Frontal cortex (tissue), 4 donors: Measurements from ENCODE around the gene KCNMB2. TPM values are rescaled to one million over a fixed set of nuclear protein-coding genes. Genes with fewer than 3 reads are reported as not detected.
"Not testable (repeated sequence)": the region's sequence is repeated elsewhere in the genome, so short reads cannot be mapped to it uniquely, and the experiment has no call there.

Experiments
- DNase-seq, 2 donors: peaks; one replicate each; pipeline ENCODE4 v3.0.0; 2012; ENCODE audit warnings: low spot score in 2 of 2
- FAIRE-seq: peaks from 2 replicates; lab custom pipeline; 2012; peaks lifted over from hg19 to GRCh38; lab: Jason Lieb, UNC
- total RNA-seq: library from RNA; depleted of rRNA; stranded (reverse); fragments of >200 nt; gene quantifications from one replicate; pipeline ENCODE4 v1.2.3, GENCODE V29; 2014
- donor health status: control.
- donor health status: control.
- donor health status: control.

The KCNMB2 gene
- total RNA-seq, 1 donor from 2014 or later: 15.1 TPM

DNA sequence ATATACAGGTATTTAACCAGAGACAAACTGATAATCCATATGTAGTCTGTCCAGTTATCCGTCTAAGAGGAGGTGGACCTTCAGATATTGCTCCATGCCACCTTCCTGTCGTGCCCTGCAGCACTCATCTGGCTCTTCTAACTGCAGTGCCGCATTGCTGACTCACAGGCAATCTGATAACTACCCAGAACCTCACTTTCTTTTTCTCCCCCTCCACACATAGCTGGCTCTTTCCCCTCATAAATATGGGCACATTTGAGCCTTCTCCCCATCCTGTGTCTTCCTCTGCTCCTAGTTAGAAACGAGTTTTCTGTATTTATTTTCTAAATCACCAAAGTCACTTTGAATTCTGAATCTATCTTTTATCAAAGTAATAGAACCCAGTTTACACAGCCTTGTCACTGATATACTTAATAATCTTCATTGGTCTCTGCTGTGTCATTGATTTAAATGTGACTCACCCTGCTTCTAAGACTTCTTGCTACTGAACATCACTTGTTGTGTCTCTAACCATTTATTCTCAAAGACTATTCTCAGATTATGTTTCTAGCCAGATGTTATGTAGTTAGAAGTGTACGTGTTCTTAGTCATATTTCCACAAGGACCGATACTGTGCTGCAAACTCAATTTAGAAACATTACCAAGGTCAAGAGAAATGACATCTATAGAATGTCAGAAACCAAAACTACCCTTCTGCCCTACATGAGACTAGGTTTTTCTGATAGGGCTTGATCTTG, 17.4 kb upstream of the KCNMB2 start:
- no peak for DNase-seq
- no peak for FAIRE-seq

DNA sequence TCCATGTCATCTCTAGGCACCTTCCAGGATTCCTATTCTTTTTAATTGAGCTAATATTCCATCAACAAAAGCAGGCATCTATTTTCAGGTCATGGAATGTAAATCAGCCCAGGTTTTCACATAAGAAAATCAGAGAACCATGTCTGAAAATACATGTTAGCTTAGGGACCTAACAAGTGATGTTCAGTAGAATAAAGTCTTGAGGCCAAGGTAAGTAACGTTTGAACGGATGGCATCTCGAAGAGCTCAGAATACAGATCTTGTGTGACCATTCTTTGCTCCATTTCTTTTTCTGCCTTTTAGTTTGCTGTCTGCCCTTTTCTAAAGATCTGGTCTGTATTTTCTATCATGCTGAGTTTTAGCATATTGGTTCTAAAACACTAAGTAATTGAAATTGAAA, 16.5 kb upstream of the KCNMB2 start:
- no peak for FAIRE-seq

DNA sequence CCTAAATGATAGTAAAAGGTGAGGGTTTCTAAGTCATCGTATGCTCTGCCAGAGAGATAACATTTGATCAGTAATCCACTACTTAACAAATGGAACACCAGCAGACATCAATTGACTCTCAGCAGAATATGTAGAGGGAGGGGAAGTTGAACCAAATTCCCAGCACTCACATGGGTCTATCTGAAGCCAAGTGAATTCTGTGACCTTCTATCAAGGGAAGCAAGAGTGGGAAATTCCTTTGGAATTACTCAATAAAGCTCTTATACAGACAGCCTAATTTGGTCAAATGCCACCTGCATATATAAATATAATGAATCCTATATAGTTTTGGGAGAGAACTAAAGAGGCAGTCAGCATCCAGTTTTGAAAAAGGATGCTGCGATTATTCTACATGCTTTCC, 15.8 kb upstream of the KCNMB2 start:
- no peak for DNase-seq
- FAIRE-seq: no peak

More for the DNA sequence above, 16.5 kb upstream of the KCNMB2 start:
- no peak for DNase-seq

DNA sequence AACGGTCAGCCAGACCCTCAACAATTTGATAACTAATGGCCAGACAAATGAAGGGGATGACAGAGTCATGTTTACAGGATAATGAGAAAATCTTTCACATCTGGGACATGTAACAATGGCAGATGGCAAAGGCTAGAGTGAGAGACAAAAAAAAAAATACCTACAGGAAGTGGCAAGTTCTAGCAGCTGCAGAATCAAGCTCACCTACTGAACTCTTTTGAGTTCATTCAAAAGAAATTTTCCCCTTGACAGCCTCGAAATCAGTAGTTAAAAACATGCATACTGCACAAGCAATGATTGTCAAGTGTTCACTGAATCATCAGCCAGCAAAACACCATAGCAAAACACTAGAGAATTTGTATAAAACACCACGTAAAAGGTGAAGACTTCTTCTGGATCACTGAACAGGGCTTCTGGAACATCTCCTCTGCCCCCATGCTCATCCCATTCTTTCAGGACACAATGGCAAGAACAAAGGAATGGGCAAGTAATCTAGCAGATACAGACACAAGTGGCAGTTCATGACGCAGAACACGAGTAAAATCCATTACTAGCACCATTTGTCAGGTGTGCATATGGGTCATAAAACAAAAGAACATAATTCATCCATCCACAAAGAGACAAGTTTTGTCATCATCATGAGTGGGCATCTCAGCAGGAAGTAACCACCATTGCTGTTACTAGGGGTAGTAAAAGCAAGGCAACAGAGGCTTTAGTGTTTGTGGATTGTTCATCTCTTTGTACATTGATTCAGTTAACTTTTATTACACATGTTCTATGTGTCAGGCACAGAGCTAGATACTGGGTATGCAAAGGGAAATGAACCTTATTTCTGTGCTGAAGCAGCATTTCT, 13.8 kb upstream of the KCNMB2 start:
- FAIRE-seq: no peak
- no peak for DNase-seq

DNA sequence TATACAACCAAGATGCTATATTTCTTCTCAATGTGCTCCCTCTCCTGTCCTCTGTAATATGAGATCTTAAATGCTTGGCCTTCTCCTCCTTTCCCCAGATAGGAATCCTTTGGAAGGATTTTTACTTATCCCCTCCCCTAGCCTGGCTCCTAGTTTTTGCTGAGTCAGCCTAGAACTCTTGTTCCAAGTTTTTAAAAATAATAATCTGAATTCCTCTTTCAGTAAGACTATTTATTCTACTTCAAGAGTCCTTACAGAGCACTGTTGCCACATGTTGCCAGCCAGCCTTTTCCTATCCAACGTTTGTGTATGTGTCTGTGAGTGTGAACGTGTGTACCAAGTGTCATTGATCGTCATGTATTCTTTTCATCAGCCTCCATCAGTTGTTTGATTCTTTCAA, 11.0 kb upstream of the KCNMB2 start:
- FAIRE-seq (no peak), DNase-seq (no peak)

DNA sequence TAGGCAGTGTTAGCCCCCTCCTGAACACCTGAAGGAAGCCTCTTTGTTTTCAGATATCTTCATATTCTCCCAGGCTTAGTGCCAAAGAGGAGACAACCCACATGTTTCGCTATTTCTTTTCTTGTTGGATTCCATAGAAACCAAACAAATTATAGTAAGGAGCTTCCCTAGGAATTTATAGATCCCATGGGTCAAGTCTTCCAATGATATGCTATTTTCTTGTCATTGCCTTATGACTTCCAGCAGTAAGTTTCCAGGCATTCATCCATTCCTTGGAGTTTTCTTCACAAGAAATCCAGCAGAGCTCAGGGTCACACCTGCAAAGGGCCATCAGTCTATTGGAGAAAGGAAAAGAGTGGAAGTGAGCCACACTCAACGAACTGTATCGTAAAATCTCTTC, 9.9 kb upstream of the KCNMB2 start:
- FAIRE-seq: no peak
- DNase-seq: no peak

DNA sequence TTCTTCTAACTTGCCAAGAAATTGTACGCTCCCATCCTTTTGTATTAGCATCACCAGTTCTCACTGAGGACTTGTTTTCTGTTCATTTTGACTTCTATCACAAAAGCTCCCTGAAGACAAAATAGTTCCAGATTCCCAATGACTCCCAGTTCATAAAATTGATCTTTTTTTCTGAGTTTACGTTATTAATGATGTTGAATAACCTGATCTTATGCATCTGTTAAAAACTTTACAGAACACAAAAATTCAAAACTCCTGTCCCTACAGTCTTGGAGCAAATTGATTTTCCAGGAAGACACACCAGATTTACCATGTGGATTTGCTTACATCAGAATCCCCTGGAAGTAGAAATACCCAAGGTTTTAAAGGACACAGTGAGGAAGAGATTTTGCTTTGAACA, 8.3 kb upstream of the KCNMB2 start:
- FAIRE-seq (no peak), DNase-seq (no peak)

DNA sequence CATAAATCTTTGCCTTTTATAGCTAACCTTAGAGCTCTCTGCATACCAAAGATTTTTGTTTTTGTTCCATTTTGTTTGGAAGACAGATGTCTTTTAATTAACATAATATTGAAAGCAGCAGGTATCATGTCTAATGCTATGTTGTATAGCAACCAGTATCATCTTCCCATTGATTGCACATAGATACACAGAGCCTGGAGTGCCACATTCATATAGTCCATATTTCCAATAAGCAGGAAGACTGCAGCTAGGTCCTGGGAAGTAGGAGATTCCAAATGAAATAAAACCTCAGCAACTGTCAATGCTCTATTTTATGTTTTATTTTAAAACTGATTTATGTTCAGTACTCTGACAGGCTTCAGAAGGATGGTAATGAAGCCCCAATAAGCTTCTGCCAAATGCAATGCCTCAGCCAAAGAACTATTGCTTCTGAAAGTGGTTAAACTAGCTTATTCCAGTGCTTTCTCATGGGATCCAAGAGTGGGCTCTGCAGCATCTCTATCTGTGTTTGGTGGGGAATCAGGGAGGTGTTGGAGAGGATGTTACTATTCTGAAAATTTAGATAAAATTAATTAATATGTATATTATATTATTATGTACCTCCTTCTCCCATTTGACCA, 6.5 kb upstream of the KCNMB2 start:
- no peak for DNase-seq
- FAIRE-seq: no peak

DNA sequence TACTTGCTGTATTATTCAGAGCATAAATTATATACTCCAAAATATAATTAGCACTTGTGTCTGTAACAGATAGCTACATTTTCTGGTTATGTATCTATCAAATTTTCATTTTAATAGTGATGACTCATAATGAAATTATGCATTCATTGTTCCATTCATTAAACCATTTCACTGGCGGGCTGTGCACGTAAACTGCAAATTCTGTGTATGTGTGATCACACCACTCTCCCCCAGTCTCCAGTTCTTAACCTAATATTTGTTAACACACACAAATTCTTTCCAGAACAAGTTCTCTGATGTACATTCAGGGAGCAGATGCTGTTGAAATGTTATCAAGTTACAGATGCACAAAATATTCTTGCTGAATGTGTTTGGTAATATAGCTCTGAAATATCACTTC, 3.8 kb upstream of the KCNMB2 start:
- no peak for DNase-seq

DNA sequence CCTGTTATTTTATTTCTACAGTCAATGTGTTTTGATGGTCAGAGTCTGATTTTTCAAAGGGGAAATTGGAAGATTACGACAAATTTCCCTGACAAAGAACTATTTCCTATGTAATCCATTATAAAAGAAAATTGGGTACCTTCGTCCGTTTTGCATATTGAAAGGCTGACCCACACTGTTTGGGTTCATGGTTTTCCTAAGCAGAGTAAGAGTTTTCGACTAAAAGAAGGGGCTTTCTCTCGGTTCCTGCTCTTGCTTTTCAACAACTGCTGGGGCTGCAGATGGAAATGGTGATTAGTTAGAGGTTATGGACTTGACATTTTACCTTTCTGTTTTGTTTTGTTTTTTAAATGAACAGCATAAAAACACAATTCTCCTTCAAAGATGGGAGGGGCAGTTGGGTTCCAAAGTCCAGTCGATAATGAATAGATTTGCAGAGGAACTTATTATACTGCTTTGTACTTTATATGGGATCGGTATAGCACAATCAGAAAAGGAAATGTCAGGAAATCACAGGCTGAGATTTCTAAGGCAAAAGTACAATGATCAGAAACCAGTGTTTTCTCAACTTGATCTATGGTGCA, 978 bp downstream of the KCNMB2 start:
- FAIRE-seq: no peak

More for the DNA sequence above, 3.8 kb upstream of the KCNMB2 start:
- FAIRE-seq: no peak

DNA sequence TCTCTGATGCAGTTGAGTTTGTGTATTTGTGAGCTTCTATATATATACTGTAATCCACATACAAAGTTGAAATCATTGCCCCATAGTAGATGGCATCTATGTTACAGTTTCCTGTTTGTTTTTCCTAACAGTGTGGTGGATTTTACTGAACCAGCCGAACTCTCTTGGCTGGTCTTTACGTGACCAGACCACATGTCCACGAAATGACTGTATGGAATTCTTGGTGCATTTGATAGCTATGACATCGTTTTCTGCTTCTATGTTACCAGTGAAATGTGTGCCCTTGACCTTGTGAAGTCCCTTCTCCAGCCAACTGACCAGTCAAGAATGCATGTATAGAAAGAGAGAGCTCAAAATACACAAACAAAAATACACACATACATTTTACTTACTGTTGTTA, 1.8 kb downstream of the KCNMB2 start:
- FAIRE-seq: no peak
- no peak for DNase-seq

More for the DNA sequence above, 978 bp downstream of the KCNMB2 start:
- DNase-seq: no peak

DNA sequence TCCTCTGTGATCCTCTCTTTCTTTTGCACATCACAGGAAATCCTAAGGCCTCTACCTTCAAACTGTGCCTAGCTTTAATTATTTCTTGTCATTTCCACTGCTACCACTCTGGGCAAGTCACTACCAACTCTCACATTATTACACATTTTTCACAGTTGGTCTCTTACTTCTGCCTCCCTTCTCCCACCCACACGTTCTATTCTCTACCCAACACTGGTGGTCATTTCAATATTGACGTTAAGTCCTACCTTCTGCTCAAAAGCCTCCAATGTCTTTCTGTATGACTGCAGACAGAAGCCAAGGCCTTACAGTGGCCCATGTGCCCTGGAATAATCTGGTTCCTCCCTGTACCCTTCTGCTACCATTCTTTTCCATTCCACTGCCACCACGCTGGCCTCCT, 3.9 kb downstream of the KCNMB2 start:
- DNase-seq: no peak

DNA sequence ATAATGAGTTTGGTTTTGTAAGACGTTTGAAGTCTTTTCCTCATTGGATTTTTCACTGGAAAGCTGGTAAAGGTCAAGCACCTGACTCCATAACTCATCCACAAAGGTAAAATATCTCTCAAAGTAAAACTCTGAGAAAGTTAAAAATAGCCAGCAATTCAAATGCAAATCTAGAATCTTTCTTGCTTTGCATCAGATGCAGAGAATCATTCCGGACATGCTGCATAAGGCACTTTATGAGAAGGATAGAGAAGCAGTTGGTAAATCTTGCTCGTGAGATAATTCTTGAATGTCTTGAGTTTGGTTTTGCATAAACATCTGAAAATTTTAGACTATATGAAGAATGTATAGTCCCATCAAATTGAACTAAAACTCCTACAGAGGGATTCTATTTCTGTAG, 9.1 kb downstream of the KCNMB2 start:
- DNase-seq (no peak), FAIRE-seq (no peak)

More for the DNA sequence above, 3.9 kb downstream of the KCNMB2 start:
- no peak for FAIRE-seq

DNA sequence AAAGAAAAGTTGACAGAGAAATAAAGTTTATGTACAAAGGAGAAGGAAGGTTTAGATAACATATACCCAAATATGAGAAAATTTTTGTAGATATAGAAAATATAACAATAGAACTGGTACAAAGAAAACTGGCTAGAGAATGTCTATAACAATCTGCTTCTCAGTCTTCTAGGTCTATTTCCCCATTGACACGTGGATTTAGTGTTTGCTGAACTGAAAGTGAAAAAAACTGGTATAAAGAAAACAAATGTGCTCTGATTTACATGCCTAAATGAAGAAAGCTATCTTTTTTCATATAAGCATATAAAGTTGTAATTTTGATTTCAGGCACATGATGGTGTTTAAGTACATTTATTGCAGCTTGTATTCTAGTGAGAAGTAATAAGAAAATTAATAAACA, 9.8 kb downstream of the KCNMB2 start:
- FAIRE-seq: no peak
- no peak for DNase-seq

DNA sequence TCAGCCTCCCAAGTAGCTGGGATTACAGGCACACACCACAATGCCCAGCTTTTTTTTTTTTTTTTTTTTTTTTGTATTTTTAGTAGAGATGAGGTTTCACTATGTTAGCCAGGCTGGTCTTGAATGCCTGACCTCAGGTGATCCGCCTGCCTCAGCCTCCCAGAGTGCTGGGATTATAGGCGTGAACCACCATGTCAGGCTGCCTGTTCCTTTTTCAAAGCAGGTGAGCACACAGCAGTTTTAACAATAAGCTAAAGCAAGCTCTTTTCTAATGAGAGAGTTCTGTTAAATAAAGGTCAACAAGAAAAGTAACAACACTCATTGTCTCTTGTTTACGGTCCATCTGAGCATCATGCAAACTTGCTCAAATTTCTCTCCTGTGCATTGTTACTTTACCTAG, 13.2 kb downstream of the KCNMB2 start:
- FAIRE-seq, DNase-seq: not testable (repeated sequence)

DNA sequence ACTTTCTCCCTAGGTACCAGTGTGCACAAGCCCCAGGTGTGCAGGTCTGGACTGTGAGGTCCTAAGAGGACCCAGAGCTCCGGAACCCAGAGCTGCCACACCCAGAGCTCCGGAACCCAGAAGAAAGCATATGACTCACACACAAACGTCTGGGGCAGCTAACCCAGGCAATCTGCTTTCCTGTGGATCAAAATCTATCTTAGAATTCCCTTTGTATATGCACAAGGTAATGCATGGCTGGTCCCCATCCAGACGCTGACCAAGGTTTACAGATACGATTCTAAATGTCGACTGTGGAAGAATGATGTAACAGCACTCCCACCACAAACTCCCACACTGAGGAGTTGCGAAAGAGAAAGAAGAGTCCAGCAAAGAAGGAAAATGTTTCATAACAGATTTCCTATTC, 15.7 kb downstream of the KCNMB2 start:
- no peak for DNase-seq
- no peak for FAIRE-seq

DNA sequence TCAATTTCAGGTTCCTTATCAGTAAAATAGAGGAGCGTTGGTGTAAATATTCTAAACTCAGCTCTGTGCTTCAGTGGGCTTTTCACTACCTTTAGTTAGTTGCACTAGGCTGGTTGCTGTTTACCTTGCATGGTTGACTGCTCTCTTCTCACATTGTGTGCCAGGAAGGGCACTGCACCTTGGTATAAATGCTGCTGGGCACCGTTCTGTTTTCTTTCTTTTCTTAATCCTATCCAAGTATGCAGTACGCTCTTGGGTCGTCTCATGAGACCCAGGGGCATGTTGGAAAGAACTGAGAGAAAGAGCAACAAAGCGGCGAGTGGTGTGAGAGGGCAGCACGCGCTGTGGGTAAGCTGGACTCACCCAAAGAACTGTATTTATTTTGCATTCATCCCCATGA, 22.4 kb downstream of the KCNMB2 start:
- DNase-seq (no peak), FAIRE-seq (no peak)

DNA sequence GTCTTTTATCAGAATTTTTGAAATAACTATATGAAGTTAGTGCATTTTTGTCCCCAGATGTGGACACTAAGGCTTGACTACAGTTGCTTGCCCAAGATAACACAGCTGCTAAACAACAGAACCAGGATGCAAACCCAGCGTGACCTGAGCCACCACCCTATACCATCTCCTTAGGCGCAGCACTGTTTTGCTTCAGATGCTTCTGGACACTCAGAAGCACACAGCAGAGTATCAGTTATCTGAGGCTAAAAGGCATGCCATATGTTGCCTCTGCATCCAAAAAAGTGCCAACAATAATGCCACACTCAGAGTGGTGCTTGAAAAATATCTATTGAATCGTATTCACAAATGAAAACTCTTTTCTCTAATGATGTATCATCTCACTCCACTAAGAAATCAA, 24.5 kb downstream of the KCNMB2 start:
- FAIRE-seq (no peak), DNase-seq (no peak)

DNA sequence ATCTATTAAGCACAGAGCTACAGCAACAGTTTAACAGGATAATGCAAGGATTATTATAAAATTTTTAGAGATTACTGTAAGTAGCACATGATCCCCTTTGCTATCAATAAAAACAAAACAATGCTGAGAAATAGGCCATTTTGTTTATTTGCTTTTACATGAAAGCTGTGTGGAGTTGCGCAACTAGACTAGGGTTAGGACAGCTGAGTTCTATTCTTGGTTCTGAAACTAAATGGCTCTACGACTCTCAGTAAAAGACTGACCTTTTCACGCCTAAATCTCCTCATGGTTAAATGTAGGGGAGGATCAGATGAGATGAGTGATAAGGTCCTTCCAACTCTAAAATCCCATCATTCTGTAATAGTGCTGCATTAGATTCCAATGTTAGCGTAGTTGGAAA, 25.0 kb downstream of the KCNMB2 start:
- FAIRE-seq (no peak), DNase-seq (no peak)

DNA sequence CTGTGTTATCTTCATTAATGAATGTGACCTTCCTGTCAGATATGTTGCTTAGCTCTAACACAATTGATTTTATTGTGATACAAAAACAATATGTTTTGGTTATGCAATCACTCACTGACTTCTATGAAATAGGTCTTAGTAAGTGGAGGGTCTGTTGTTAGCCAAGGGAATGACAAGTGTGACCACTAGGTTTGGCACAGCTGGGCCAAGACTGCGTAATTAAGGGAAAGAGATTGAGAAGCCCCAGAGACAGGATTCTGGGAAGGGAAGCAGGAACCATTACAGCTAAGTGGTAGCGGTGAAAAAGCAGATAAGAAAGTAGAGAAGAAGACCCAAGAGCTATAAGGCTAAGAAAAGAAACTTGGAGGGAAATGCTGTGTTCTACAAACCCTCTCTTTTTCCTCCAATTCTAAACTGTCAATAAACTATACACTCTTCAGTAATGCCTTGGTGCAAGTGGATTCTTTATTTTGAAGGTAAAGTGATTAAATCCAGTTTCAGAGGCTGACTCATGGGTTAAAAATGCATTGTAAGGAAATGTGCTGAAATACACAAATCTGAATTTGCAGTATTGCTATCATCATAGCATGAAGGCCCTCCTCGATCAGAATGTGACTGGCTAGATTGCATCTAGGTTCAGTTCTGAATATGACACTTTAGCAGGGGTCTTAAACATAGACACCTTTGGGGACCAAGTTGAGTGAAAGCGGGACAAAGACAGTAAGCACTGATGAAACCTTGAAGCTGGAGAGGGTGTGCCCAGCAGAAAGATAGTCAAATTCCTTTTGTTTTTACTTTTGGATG, 26.1 kb downstream of the KCNMB2 start:
- DNase-seq: no peak
- FAIRE-seq: no peak
